Cardiac muscle cell (in vitro differentiated cells and primary cell): ENCODE data around the gene PTPN9. TPM values are rescaled to one million over a fixed set of nuclear protein-coding genes. Genes with fewer than 3 reads are reported as not detected.

Source experiments
- DNase-seq, 2 donors: peaks; one replicate each; pipeline versions ENCODE4 v3.0.0 to v3.0.0-alpha.2; 2010 to 2017; ENCODE audit warnings: low read depth in 1 of 2, low spot score in 1 of 2
- H3K27ac ChIP-seq: fragments of 200-600 bp; sonication (generic); 2 replicates; pipeline ENCODE4 v1.5.1; 2016
- H3K27me3 ChIP-seq: fragments of 200-600 bp; sonication (generic); 2 replicates; pipeline ENCODE4 v1.6.0; 2016; ENCODE audit warnings: control low read depth
- H3K36me3 ChIP-seq: fragments of 200-600 bp; sonication (generic); 2 replicates; pipeline ENCODE4 v1.5.1; 2016; ENCODE audit warnings: control low read depth
- H3K4me1 ChIP-seq: fragments of 200-600 bp; sonication (generic); 2 replicates; pipeline ENCODE4 v1.8.1; 2017; ENCODE audit warnings: low read depth, mild to moderate bottlenecking, mixed run types
- H3K4me3 ChIP-seq: fragments of 200-600 bp; sonication (generic); 2 replicates; pipeline ENCODE4 v1.5.1; 2016; ENCODE audit warnings: mild to moderate bottlenecking
- H3K9me3 ChIP-seq: fragments of 200-600 bp; sonication (generic); 2 replicates; pipeline ENCODE4 v1.5.1; 2017; ENCODE audit warnings: low read depth, mild to moderate bottlenecking, control low read depth
- polyA plus RNA-seq: library from polyadenylated mRNA; unstranded; fragments of >200 nt; fragmentation: Nextera tagmentation; extraction: Ambion mirVana; gene quantifications from 2 replicates; pipeline ENCODE4 v1.2.1, GENCODE V29; 2016
- total RNA-seq: library from RNA; depleted of rRNA; stranded (reverse); fragments of >200 nt; gene quantifications from 2 replicates; pipeline ENCODE4 v1.2.3, GENCODE V29; 2016
- TF ChIP-seq, protein P1 (sequence below): IDR thresholded peaks from 2 replicates; pipeline ENCODE4 v1.5.1; 2012; ENCODE audit warnings: low read depth, mild to moderate bottlenecking, low read length

The PTPN9 gene
- total and polyA plus RNA-seq, 2 experiments from 2014 or later: 24.3 to 29.2 TPM

- TF ChIP-seq, protein P1, sequence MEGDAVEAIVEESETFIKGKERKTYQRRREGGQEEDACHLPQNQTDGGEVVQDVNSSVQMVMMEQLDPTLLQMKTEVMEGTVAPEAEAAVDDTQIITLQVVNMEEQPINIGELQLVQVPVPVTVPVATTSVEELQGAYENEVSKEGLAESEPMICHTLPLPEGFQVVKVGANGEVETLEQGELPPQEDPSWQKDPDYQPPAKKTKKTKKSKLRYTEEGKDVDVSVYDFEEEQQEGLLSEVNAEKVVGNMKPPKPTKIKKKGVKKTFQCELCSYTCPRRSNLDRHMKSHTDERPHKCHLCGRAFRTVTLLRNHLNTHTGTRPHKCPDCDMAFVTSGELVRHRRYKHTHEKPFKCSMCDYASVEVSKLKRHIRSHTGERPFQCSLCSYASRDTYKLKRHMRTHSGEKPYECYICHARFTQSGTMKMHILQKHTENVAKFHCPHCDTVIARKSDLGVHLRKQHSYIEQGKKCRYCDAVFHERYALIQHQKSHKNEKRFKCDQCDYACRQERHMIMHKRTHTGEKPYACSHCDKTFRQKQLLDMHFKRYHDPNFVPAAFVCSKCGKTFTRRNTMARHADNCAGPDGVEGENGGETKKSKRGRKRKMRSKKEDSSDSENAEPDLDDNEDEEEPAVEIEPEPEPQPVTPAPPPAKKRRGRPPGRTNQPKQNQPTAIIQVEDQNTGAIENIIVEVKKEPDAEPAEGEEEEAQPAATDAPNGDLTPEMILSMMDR: no peak
- peak overlapping the region; percentile 72 for H3K27ac ChIP-seq
- peak in 1 of 2 donors; percentile 15 for DNase-seq
Measured at GRCh38 chr15:75431682-75432081, 147.4 kb downstream of the PTPN9 start.

GRCh38 chr15:75431270-75431669, 147.8 kb downstream of the PTPN9 start:
- peak in 1 of 2 donors; percentile 8 for DNase-seq
- peaks cover 19% of the 10 kb centered on the region for H3K36me3 ChIP-seq
- peak overlapping the region; percentile 72 for H3K27ac ChIP-seq

More at GRCh38 chr15:75431682-75432081, 147.4 kb downstream of the PTPN9 start:
- no peaks in the 10 kb centered on the region for H3K27me3 ChIP-seq
- no peaks in the 10 kb centered on the region for H3K9me3 ChIP-seq
- peaks cover 19% of the 10 kb centered on the region for H3K36me3 ChIP-seq
- H3K4me1 ChIP-seq: peaks cover 9% of the 10 kb centered on the region
- H3K4me3 ChIP-seq: no peak overlapping the region

GRCh38 chr15:75430259-75430658, 148.9 kb downstream of the PTPN9 start:
- DNase-seq: no peak
- peaks cover 19% of the 10 kb centered on the region for H3K36me3 ChIP-seq
- TF ChIP-seq, protein P1: no peak

More at GRCh38 chr15:75431270-75431669, 147.8 kb downstream of the PTPN9 start:
- H3K9me3 ChIP-seq: no peaks in the 10 kb centered on the region
- H3K27me3 ChIP-seq: no peaks in the 10 kb centered on the region
- peaks cover 9% of the 10 kb centered on the region for H3K4me1 ChIP-seq
- TF ChIP-seq, protein P1: no peak
- H3K4me3 ChIP-seq: no peak overlapping the region

GRCh38 chr15:75428152-75428551, 151.0 kb downstream of the PTPN9 start:
- no peak overlapping the region for H3K4me3 ChIP-seq
- peaks cover 19% of the 10 kb centered on the region for H3K36me3 ChIP-seq
- no peak overlapping the region for H3K27ac ChIP-seq
- peaks cover 9% of the 10 kb centered on the region for H3K4me1 ChIP-seq
- H3K9me3 ChIP-seq: no peaks in the 10 kb centered on the region
- DNase-seq: no peak
- TF ChIP-seq, protein P1: no peak
- no peaks in the 10 kb centered on the region for H3K27me3 ChIP-seq

More at GRCh38 chr15:75430259-75430658, 148.9 kb downstream of the PTPN9 start:
- Histone ChIP-seq H3K27me3 (no peaks in the 10 kb centered on the region), H3K27ac (no peak overlapping the region), H3K4me1 (peaks cover 9% of the 10 kb centered on the region), H3K4me3 (no peak overlapping the region), H3K9me3 (no peaks in the 10 kb centered on the region)

- H3K27me3 ChIP-seq: no peaks in the 10 kb centered on the region
- no peak overlapping the region for H3K27ac ChIP-seq
- DNase-seq: no peak
- TF ChIP-seq, protein P1: no peak
- peaks cover 29% of the 10 kb centered on the region for H3K36me3 ChIP-seq
- no peaks in the 10 kb centered on the region for H3K4me1 ChIP-seq
- no peaks in the 10 kb centered on the region for H3K9me3 ChIP-seq
- H3K4me3 ChIP-seq: no peak overlapping the region
Measured at GRCh38 chr15:75425966-75426500, 153.1 kb downstream of the PTPN9 start.
